ENCODE results near the gene CA14.
"Not testable (repeated sequence)": the region's sequence is repeated elsewhere in the genome, so short reads cannot be mapped to it uniquely, and the experiment has no call there.

The CA14 gene

DNA sequence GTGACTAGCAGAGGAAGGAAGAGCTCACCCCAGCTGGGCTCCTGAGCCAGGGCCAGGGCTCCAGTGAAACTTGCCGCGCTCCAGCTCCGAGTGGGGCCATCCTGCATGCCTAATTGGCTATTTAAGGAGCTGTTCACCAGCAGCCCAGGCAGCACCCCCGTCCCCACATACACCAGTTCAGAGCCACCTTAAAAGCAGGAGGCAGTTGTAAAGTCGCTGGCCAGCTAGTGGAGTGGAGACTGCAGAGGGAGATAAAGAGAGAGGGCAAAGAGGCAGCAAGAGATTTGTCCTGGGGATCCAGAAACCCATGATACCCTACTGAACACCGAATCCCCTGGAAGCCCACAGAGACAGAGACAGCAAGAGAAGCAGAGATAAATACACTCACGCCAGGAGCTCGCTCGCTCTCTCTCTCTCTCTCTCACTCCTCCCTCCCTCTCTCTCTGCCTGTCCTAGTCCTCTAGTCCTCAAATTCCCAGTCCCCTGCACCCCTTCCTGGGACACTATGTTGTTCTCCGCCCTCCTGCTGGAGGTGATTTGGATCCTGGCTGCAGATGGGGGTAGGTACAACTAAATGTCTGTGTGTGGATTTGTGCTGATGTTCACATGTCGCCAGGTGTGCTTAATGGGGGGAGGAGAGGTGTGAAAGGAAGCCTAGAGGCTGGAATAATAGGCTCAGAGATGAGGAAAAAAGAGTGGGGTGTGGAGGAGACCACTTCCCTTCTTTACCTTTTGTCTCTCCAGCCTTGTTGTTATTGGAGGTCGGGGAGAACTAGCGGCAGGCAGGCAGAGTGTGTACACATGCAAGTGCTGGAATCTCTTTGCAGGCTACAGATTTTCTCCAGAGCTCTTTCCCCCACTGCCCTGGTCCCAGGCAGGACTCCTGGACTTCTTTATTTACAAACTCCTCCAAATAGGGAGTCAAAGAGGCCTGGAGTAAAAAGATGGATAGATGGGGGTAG, at the start of gene CA14:
Gene CA14, plus strand, starts transcription at position 151 of the 962 bp plus-strand sequence. Its CDS starts 355 bp downstream, at position 506.
- DNase-seq, result no peak

DNA sequence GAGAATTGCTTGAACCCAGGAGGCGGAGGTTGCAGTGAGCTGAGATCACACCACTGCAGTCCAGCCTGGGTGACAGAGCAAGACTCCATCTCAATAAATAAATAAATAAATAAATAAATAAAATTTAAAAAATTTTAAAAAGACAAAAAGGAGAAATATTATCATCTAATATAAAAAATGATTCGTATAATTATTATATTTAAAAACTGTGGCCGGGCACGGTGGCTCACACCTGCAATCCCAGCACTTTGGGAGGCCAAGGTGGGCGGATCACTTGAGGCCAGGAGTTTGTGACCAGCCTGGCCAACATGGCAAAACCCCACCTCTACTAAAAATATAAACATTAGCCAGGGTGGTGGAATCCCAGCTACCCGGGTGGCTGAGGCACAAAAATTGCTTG, 49.1 kb upstream of the CA14 start:
- DNase-seq, result not testable (repeated sequence)

DNA sequence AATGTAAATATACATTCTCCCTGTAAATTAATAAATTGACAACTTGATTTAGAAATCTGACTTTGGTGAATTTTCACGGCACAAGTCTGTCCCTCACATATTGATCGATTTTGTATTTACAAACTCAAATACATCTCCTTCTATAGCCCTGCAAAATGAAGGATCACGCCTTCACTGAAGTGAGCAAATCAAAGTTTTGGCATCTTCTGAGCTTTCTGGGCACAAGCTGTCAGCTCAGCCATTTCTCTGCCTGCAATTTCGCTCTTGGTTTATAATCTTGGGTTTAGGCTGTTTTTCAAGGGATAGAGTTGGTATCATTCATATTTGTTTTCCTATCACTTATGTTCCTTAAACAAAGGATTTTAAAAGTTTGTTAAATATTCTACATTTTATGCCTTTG, 47.5 kb upstream of the CA14 start:
- DNase-seq, result no peak

DNA sequence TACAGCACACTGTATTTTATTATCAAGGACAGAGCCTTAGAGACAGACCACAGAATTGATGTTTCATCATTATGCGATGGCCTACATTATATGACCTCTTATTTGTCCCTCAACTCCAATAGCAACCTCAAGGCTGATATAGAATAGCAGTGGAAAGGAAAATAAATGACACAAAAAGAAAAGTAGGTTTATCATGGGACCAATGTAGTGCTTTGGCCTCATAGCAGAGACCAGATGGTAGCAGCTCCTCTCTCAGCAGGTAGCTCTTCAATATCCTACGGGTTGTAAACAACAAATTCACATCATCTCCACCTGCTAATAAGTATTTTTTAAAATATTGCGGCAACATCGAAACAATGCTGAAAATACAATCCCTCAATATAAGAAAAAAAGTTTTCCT, 46.9 kb upstream of the CA14 start:
- no peak for DNase-seq

DNA sequence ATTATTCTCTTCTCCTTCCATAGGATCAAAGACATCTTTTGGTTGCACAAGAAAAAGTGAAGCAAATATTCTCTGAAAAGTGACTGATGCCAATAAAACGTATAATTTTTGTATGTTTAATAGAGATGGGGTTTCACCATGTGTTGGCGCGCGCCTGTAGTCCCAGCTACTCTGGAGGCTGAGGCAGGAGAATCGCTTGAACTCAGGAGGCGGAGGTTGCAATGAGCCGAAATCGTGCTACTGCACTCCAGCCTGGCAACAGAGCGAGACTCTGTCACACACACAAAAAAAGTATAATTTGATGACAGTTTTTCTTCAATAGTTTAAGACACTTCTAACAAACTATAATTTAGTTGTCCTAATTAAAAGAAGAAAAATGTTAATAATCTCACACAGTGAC, 45.5 kb upstream of the CA14 start:
- no peak for DNase-seq

DNA sequence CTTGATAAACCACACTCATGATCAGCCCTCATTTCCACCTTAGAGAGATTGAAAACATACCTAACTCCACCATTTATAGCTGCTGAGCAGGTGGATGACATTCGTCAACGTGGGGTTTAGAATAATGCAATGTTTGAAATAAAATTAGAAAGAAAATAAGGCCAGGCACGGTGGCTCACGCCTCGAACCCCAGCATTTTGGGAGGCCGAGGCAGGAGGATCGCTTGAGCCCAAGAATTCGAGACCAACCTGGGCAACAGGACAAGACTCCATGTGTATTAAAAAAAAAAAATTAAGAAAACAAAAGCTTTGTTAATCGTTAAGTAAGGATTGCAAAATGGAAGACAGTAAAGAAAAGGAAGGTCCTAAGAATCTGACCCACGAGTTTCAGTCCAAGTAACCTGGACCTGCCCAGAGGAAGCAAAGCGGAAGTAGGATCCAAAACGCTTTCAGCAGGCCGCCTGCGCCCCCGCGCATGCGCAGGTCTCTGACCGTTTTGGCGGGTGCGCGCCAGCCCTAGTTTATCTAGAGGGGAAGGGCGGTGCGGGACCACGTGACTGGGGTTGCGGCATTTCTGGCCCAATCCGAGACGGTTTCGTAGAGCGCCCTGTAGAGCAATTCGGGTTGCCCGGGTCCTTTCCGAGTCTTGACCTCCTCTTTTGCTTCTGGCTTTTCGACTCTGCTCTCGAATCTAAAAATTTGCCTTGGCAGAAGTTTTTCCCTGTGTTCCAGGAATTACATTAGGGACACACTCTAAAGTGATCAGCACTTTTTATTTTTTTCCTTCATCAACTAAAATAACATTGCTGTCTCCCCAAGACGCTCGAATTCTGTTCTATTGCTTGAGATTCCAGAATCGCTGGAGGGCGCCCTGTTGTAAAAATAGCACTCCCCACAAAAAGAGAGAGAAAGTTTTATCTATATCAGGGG, 44.1 kb upstream of the CA14 start:
- peak; percentile 73 to 85 (median 80) for DNase-seq

DNA sequence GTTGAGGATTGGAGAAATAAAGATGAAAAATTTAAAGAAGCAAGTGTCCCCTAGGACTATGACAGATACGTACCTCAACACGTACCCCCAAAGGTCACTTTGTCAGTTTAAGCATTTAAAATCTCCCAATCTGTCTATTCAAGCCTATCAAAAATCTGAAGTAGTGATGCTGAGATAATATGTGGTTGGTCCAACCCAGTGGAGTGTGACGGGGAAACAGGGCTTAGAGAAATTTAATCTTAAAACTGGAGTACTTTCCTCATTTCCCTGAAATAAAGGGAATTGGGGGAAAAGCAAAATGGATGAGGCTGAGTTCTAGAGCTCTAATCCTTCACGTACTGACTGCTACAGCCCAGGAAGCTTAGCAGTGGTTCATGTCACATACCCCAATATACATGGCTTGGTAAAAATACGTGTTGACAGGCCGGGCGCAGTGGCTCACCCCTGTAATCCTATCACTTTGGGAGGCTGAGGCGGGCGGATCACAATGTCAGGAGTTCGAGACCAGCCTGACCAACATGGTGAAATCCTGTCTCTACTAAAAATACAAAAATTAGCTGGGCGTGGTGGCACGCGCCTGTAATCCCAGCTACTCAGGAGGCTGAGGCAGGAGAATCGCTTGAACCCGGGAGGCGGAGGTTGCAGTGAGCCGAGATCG, 43.3 kb upstream of the CA14 start:
- DNase-seq, result not testable (repeated sequence)

DNA sequence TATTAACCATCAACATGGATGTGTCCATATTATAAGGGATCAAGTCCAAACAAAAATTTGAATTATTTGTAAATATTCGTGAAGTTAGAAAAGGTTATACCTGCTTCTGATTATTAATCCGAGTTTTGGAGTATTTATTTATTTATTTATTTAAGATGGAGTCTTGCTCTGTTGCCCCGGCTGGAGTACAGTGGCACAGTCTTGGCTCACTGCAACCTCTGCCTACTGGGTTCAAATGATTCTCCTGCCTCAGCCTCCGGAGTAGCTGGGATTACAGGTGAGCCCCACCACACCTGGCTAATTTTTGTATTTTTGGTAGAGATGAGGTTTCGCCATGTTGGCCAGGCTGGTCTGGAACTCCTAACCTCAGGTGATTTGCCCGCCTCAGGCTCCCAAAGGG, 41.7 kb upstream of the CA14 start:
- not testable (repeated sequence) for DNase-seq

DNA sequence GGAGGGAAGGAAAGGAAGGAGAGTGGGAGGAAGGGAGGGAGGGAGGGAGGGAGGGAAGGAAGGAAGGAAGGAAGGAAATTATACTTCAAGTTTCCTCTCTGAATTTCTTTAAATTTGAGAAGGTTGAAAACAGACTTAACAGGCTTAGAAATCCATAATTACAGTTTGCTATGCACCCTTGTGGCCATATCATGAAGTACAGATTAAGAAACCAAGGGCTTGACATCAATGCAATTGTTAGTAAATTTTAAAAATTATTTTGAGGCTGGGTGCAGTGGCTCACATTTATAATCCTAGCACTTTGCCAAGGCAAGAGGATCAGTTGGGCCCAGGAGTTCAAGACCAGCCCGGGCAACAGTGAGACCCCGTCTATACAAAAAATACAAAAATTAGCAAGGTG, 36.0 kb upstream of the CA14 start:
- DNase-seq, result no peak

DNA sequence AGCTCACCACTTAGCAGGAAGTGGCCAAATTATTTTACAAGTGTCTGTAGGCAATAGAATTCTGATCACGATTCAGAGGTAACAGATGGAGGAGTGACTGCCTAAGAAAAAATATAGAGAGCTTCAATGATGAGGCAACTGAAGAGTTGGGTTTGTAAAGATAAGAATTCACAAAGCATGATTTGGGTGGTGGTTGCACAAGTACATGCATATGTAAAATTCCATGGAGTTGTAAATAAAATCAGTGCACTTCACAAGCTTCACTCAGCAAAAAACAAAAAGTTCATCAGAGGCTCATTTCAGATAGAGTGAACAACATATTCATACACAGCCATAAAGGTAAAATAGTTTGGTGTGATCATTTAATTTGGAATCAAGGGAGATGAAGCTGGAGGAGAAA, 32.6 kb upstream of the CA14 start:
- no peak for DNase-seq

DNA sequence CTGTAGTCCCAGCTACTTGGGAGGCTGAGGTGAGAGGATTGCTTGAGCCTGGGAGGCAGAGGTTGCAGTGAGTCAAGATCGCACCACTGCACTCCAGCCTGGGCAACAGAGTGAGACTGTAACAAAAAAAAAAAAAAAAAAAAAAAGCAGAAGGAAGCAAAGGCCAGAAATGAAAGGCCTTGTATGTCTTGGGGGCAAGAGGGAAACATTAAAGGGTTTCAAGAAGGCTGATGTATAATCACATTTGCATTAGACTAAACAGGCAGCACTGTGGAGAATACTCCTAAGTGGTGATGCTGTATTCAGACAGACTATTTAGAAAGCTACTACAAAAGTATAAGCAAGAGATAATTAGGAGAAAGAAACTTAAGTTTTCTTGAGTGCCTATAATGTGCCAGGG, 32.0 kb upstream of the CA14 start:
- DNase-seq, result no peak

DNA sequence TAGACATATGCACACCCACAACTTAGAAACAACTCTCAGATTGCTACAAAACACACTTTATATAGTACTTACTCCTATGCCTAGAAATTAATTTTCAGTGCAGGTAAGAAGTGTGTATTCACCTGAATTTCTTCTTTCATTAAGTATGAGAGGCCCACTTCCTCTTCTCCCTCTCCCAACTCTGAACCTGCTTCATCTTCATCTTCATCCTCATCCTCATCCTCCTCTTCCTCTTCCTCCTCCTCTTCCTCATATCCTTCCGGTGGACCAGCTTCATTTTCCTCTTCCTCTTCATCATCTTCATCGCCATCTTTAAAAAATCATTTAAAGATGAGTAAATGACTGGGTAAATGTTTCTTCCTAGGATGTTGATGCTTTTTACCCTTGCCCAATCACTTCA, 31.1 kb upstream of the CA14 start:
- no peak for DNase-seq

DNA sequence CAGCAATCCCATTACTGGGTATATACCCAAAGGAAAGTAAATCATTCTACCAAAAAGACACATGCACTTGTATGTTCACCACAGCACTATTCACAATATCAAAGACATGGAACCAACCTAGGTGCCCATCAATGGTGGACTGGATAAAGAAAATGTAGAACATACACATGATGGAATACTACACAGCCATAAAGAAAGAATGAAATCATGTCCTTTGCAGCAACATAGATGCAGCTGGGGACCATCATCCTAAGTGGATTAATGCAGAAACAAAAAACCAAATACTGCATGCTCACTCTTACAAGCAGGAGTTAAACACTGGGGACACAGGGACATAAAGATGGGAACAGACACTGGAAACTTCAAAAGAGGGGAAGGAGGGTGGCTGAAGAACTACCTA, 30.3 kb upstream of the CA14 start:
- DNase-seq, result no peak

DNA sequence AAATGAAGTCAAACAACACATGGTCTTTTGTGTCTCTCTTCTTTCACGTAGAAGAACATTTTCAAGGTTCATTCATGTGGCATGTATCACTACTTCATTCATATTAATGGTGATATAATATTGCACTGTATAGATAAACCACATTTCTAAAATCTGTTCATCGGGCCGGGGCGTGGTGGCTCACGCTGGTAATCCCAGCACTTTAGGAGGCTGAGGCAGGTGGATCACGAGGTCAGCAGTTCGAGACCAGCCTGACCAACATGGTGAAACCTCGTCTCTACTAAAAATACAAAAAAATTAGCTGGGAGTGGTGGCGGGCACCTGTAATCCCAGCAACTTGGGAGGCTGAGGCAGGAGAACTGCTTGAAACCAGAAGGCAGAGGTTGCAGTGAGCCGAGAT, 29.3 kb upstream of the CA14 start:
- not testable (repeated sequence) for DNase-seq

DNA sequence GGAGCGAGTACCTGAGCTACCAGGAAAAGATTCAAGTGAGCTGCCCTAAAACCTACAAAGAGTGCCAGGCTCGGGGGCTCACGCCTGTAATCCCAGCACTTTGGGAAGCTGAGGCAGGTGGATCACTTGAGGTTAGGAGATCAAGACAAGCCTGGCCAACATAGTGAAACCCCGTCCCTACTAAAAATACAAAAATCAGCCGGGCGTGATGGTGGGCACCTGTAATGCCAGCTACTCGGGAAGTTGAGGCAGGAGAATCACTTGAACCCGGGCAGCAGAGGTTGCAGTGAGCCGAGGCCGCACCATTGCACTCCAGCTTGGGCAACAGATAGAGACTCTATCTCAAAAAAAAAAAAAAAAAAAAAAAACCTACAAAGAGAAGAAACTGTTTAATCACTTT, 24.7 kb upstream of the CA14 start:
- not testable (repeated sequence) for DNase-seq

DNA sequence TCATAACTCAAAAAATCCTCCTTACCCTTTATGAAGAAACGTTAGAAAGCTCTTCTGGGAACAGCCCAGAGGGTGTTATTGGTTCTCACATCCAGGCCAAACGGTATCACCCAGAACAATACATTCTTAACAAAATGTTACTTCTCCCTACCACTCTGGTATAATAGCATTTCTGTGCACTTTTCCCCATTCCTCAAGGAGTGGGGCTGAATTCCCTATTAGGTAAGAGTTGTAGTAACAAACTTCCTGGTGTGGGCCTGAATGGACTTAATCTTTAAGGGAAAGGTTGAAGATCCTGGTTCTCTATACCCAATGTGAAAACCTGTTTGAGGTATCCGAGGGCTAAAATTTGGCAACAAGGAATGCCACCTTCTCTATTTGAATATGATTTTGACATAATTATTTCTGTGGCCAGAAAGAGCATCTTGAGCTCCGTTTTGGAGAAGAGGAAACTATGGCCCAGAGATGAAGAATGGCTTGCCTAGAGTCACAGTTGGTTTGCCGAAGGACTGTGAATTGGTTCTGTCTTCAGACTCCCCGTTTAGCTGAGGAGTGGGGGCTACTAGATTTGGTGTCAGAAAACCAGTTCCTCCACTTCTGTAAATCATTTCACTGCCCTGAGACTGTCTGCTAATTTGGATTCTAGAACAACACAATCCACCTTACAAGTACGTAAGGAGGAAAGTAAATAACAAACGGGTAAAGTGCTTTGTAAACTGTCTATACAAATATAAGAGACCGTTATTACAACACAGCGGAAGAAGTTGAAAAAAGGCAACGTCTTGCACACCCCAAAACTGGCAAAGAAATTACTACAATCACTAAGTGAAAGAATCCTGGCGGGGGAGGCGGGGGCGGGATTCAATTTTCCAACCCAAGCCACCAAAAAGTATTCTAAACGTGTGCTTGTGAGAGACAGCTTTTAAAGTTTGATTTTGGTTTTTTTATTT, 23.9 kb upstream of the CA14 start:
- peak in 1 of 4 experiments; percentile 3 for DNase-seq

DNA sequence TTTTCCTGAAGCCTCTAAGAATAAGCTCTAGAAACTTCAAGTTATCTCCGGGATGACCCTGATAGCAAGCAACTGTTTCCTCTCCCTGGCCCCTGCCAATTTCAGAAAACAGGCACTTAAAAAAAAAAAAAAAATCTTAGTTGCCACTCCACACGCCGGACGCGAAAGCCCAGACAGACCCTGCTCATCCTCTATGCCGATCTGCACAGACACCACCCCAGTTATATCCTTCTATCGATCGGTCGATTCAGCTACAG, 23.3 kb upstream of the CA14 start:
- no peak for DNase-seq

DNA sequence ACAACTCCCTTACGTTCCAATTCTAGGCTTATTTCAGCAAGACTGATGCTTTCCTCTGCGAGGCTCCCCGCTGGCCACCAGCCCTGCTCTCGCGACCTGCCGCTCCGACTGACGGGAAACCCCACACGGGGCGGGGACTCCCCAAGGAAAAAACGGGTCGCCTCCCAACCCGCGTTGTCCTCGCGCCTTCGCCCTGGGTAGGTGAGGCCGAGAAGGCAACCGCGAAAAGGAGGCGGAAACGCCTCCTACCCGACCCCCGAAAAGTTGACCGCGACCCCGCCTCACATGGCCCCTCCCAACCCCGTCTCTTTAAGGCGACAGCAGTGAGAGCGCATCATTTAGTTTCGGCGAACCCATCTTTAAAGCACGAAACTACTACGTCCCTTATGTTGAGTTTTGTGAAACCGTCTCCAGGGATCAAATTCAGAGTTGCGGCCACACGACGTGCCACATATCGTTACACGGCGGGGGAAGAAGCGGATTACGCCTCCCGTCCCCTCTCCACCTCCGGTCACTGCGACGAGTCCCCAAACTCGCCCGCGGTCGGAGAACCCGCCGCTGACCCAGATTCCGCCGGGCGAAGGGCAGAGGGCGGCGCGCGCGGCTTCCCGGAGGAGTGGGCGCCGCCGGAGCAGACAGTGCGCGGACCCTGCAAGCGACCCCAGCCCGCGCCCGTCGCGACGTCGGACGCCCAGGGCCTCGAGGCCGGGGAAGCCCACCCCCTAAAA, 22.8 kb upstream of the CA14 start:
- DNase-seq, result peak; percentile 59 to 71 (median 66)

DNA sequence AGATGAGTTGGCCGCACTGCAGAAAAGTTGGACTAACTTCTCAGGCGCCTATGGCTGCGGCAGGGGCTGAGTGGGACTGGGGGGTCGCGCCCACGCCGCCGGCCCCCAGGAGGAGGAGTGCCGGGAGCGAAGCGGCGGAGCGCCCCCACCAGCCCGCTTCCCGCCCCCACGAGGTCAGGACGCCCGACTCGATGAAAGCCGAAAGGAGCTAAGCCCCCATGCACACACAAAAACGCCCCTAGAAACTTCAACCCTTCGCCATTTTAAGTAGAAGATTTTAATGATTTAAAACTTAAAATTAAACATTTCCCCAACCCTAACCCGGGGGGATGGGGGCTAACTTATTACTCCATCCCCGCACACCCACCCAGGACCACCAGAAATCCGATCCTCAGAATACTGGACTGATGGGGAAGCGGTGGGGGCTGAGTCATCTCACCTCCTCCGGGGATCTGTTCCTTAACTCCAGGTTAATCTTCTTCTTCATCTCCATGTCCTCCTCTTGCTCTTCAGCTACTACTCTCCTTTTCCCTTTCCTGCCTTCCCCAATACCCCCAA, 22.2 kb upstream of the CA14 start:
- peak in 1 of 4 experiments; percentile 28 for DNase-seq

DNA sequence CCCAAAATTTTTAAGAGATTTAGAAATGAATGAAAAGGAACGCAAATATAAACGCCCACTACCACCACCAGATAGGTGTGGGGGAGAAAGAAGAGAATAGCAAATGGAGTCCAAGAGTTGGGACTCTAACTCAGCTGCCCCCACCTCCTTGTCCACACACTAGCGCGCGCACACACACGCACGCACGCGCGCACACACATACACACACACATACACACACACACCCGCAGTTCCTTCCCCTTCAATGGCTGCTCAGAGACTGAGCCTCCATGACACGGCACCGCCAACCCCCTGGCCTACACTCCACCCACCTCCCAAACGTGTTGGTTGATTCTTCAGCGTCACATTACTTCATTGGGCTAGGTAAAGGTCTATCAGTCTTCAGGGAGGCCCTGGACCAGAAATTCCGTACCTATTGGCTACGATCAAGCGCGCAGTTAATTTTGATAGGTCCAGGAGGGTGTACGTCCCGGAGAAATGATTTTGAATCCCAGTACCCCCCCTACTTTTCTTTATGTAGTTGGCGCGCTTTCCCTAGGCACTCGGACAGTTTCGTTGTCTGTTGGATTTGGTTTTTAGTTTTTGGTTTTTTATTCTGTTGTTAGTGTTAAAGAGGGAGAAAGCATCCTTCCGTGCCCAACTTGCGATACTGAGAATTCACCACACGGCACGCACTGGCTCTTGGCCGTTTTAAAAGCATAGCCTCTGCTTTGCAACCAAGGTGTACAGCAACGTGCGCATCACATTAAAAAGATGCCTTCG, 21.5 kb upstream of the CA14 start, which contains the start of gene ANP32E:
Gene ANP32E, minus strand, starts transcription at position 261 of the 762 bp plus-strand sequence. CDS start 326 bp downstream, outside the sequence.
- DNase-seq, result peak; percentile 63 to 87 (median 71)

Data from activated naive CD4-positive, alpha-beta T cell (primary cell).